Cardiac muscle cell (in vitro differentiated cells and primary cell): ENCODE results near the gene LDB2. TPM values are rescaled to one million over a fixed set of nuclear protein-coding genes. Genes with fewer than 3 reads are reported as not detected.

Experiments used
- DNase-seq, 2 donors: peaks; one replicate each; pipeline versions ENCODE4 v3.0.0 to v3.0.0-alpha.2; 2010 to 2017; ENCODE audit warnings: low read depth in 1 of 2, low spot score in 1 of 2
- H3K27ac ChIP-seq: fragments of 200-600 bp; sonication (generic); 2 replicates; pipeline ENCODE4 v1.5.1; 2016
- H3K27me3 ChIP-seq: fragments of 200-600 bp; sonication (generic); 2 replicates; pipeline ENCODE4 v1.6.0; 2016; ENCODE audit warnings: control low read depth
- H3K36me3 ChIP-seq: fragments of 200-600 bp; sonication (generic); 2 replicates; pipeline ENCODE4 v1.5.1; 2016; ENCODE audit warnings: control low read depth
- H3K4me1 ChIP-seq: fragments of 200-600 bp; sonication (generic); 2 replicates; pipeline ENCODE4 v1.8.1; 2017; ENCODE audit warnings: low read depth, mild to moderate bottlenecking, mixed run types
- H3K4me3 ChIP-seq: fragments of 200-600 bp; sonication (generic); 2 replicates; pipeline ENCODE4 v1.5.1; 2016; ENCODE audit warnings: mild to moderate bottlenecking
- H3K9me3 ChIP-seq: fragments of 200-600 bp; sonication (generic); 2 replicates; pipeline ENCODE4 v1.5.1; 2017; ENCODE audit warnings: low read depth, mild to moderate bottlenecking, control low read depth
- polyA plus RNA-seq: library from polyadenylated mRNA; unstranded; fragments of >200 nt; fragmentation: Nextera tagmentation; extraction: Ambion mirVana; gene quantifications from 2 replicates; pipeline ENCODE4 v1.2.1, GENCODE V29; 2016
- total RNA-seq: library from RNA; depleted of rRNA; stranded (reverse); fragments of >200 nt; gene quantifications from 2 replicates; pipeline ENCODE4 v1.2.3, GENCODE V29; 2016
- TF ChIP-seq, protein P1 (sequence below): IDR thresholded peaks from 2 replicates; pipeline ENCODE4 v1.5.1; 2012; ENCODE audit warnings: low read depth, mild to moderate bottlenecking, low read length

Gene LDB2
- total and polyA plus RNA-seq, 2 experiments from 2014 or later: 10.4 to 12.4 TPM

DNA sequence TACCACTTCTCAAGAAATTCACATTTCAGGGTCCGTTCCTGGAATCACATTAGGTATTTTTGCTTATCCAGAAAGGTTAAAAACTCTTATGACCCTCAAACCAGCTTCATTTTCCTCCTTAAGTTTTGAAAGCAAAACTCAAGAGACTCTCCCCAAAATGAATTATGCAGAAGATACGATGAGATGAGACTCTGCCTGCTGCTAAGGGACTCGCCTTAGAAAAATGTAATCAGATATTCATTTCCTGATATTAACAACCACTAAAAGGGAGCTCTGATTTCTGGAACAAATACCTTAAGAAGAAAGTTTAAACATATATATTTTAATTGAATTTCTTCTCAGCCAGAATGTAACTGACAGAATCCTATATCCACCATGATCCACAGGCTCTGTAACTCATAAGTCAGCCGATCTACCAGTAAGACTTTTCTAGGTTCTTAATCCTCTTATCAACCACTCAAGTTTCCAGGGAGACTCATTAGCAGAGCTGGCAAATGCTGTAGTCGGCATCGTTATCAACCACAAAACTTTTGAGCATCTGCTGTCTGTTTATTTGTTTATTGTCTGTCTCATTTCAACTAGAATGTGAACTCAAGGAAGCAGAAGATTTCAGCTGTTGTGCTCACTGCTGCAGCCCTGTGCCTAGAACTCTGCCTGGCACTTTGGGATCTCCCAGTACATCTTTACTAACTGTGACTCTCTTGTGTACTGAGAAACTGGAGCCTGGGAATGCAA, 112.5 kb downstream of the LDB2 start:
- Histone ChIP-seq H3K9me3 (no peaks in the 10 kb centered on the region), H3K27ac (no peak overlapping the region)

DNA sequence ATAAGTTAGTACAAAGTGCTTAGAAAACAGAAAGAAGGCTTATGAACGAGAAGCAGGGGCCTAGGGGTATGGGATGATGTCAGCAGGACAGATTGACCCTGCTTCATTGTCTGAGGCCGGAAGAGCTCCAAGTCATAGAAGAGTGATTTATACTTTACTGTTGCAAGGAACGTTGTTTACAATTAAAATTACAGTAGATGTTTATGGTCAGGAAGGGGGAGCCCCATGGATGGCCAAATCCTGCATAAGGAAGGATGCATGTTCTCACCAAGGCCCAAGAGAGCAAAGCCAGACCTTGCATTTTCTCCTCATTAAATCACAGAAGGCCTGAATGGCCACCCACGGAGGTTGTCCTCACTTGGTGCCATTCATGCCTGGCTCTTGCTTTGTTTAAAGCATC, 115.3 kb downstream of the LDB2 start:
- H3K4me3 ChIP-seq: no peak overlapping the region
- no peak for DNase-seq
- H3K9me3 ChIP-seq: no peaks in the 10 kb centered on the region
- no peaks in the 10 kb centered on the region for H3K36me3 ChIP-seq
- TF ChIP-seq, protein P1, sequence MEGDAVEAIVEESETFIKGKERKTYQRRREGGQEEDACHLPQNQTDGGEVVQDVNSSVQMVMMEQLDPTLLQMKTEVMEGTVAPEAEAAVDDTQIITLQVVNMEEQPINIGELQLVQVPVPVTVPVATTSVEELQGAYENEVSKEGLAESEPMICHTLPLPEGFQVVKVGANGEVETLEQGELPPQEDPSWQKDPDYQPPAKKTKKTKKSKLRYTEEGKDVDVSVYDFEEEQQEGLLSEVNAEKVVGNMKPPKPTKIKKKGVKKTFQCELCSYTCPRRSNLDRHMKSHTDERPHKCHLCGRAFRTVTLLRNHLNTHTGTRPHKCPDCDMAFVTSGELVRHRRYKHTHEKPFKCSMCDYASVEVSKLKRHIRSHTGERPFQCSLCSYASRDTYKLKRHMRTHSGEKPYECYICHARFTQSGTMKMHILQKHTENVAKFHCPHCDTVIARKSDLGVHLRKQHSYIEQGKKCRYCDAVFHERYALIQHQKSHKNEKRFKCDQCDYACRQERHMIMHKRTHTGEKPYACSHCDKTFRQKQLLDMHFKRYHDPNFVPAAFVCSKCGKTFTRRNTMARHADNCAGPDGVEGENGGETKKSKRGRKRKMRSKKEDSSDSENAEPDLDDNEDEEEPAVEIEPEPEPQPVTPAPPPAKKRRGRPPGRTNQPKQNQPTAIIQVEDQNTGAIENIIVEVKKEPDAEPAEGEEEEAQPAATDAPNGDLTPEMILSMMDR: no peak
- no peaks in the 10 kb centered on the region for H3K27me3 ChIP-seq
- peaks cover 6% of the 10 kb centered on the region for H3K4me1 ChIP-seq
- H3K27ac ChIP-seq: no peak overlapping the region

More for the DNA sequence above, 112.5 kb downstream of the LDB2 start:
- Histone ChIP-seq H3K4me1 (peaks cover 6% of the 10 kb centered on the region), H3K4me3 (no peak overlapping the region), H3K36me3 (no peaks in the 10 kb centered on the region), H3K27me3 (no peaks in the 10 kb centered on the region)
- TF ChIP-seq, protein P1: no peak
- DNase-seq: peak; percentile 18 to 35

DNA sequence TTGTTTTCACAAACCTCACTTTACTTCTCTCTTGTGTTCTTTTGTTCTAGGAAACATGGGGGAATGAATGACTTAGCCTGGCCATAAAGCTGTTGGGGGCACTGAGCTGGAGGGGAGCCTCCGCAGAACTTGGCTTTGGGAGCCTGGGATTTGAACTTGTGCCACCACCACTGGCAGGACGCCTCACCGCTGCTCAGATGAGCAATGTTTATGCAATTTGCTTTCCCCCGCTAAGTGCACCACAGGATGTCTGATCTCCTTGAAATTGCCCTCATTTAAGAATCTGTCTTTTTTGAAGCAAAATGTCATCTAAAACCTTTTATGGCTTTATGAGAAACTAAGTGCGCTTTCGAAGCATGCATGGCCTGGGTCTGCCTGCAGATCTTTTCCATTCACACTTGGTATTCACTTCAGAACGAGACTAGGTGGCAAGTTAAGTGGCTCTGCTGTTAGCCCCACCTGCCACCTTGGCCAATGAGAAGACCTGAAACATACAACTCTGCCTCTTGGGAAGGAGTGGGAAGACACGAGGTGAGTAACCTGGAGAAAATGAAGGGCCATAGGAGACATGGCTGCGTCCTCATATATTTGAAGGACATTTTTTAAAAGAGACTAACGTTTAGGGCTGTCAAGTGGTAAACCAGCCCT, 119.3 kb downstream of the LDB2 start:
- TF ChIP-seq, protein P1: no peak
- DNase-seq: peak in 1 of 2 donors; percentile 65
- Histone ChIP-seq H3K27ac (no peak overlapping the region), H3K9me3 (no peaks in the 10 kb centered on the region), H3K36me3 (no peaks in the 10 kb centered on the region), H3K4me1 (no peaks in the 10 kb centered on the region), H3K4me3 (no peak overlapping the region), H3K27me3 (no peaks in the 10 kb centered on the region)

DNA sequence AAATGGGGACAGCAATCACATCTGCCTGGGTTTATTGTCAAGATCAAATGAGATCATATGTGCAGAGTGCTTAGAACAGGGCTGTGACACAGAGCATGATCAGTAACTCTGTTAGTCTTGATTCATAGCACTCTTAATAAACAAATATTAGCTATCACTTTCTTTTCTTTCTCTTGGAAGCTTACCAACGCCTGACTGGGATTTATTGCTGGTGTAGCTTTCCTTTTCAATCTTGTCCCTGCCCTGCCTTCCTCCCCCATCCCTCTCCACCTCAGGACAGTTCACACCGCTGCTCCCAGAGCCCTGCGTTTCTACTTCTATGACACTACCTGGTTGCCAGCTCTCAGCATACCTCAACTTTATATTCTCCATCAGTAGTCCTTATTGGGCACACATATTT, 120.7 kb downstream of the LDB2 start:
- no peak overlapping the region for H3K27ac ChIP-seq
- H3K4me3 ChIP-seq: no peak overlapping the region
- H3K4me1 ChIP-seq: no peaks in the 10 kb centered on the region
- no peaks in the 10 kb centered on the region for H3K9me3 ChIP-seq
- DNase-seq: no peak
- no peaks in the 10 kb centered on the region for H3K36me3 ChIP-seq
- no peaks in the 10 kb centered on the region for H3K27me3 ChIP-seq
- TF ChIP-seq, protein P1: no peak

DNA sequence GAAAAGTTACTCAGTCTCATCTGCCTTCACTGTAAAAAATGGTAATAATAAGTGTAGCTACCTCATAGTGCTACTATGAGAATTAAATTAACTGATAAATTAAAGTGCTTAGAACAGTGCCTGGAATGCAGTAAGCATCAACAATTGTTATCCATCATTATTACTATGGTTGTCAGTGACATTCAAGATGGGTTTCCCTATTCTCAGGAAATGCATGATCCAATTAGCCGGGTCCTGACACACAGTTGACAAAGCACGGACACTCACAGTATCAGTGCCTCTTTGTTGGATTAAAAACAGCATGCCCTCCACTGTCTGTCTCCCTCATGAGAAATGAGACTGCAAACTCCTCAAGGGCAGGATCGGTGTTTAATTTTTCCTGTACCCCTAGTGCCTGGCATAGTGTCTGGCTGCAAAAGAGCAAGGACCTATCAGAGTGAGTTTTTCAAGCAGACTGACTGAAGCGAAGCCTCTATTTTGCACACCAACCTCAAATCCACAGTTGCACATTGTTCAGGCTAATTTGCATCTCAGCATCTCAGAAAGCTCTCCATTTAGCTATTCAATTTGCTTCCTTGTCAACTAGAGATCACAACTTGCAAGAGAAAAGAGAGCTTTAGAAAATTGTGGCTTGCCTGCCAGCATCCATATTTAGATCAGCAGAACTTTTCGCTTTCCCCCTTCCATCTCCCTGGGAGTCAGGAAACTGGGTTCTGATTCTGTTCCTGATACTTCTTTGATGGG, 122.9 kb downstream of the LDB2 start:
- no peak overlapping the region for H3K4me3 ChIP-seq
- no peak overlapping the region for H3K27ac ChIP-seq
- no peaks in the 10 kb centered on the region for H3K27me3 ChIP-seq
- H3K36me3 ChIP-seq: no peaks in the 10 kb centered on the region
- TF ChIP-seq, protein P1: no peak
- H3K9me3 ChIP-seq: no peaks in the 10 kb centered on the region
- no peaks in the 10 kb centered on the region for H3K4me1 ChIP-seq
- DNase-seq: no peak
